Right atrium auricular region (tissue), 2 donors: Measurements from ENCODE around the gene AGAP1. TPM values are rescaled to one million over a fixed set of nuclear protein-coding genes. Genes with fewer than 3 reads are reported as not detected.
A peak's percentile ranks its signal among the peaks of the same experiment; 100 is the strongest.

Experiments used
- DNase-seq: peaks from one replicate; pipeline ENCODE4 v3.0.0-alpha.2; 2019; ENCODE audit warnings: low spot score
- H3K27ac ChIP-seq, 2 donors: fragments of 200-600 bp; sonication (generic); 1 replicate in 1 of 2; 2 replicates in 1 of 2; pipeline ENCODE4 v1.5.1; 2016 to 2019
- H3K27me3 ChIP-seq, 2 donors: fragments of 200-600 bp; sonication (generic); one replicate each; pipeline versions ENCODE4 v1.5.1 to v1.6.0; 2017 to 2019
- H3K36me3 ChIP-seq: fragments of 200-600 bp; sonication (generic); one replicate; pipeline ENCODE4 v1.5.1; 2016
- H3K4me1 ChIP-seq, 2 donors: fragments of 200-600 bp; sonication (generic); one replicate each; pipeline versions ENCODE4 v1.5.1 to v1.6.0; 2017 to 2019
- H3K4me3 ChIP-seq, 2 donors: fragments of 200-600 bp; sonication (generic); 1 replicate in 1 of 2; 2 replicates in 1 of 2; pipeline ENCODE4 v1.5.1; 2017 to 2019; ENCODE audit warnings: mild to moderate bottlenecking in 1 of 2, moderate library complexity in 1 of 2
- H3K9me3 ChIP-seq, 2 donors: fragments of 200-600 bp; sonication (generic); one replicate each; pipeline ENCODE4 v1.5.1; 2019
- CTCF ChIP-seq, 2 donors: fragments of 200-600 bp; sonication (generic); IDR thresholded peaks; one replicate each; pipeline ENCODE4 v1.5.1; 2019; ENCODE audit warnings: antibody characterized with exemption in 2 of 2
- total RNA-seq, 2 donors: library from RNA; depleted of rRNA; stranded (reverse); fragments of >200 nt; gene quantifications; one replicate each; pipeline ENCODE4 v1.1.0, GENCODE V29; 2016

Gene AGAP1
- total RNA-seq, 2 donors from 2014 or later, result 11.6 to 17.2 TPM

- Histone ChIP-seq H3K27me3 (no peaks in the 10 kb centered on the region), H3K36me3 (no peaks in the 10 kb centered on the region), H3K4me3 (no peak overlapping the region), H3K4me1 (peaks cover 0 to 43% of the 10 kb centered on the region in 2 donors), H3K9me3 (no peaks in the 10 kb centered on the region), H3K27ac (peak overlapping the region; percentile 60 to 68)
- DNase-seq, result no peak
- TF ChIP-seq CTCF (IDR thresholded peaks at IDR 0.05), result no peak
Observed at GRCh38 chr2:235607546-235608199, 113.8 kb downstream of the AGAP1 start.

- Histone ChIP-seq H3K4me1 (peaks cover 0 to 43% of the 10 kb centered on the region in 2 donors), H3K27me3 (no peaks in the 10 kb centered on the region), H3K36me3 (no peaks in the 10 kb centered on the region), H3K27ac (peak overlapping the region; percentile 60 to 68), H3K4me3 (no peak overlapping the region), H3K9me3 (no peaks in the 10 kb centered on the region)
- DNase-seq, result no peak
- TF ChIP-seq CTCF (IDR thresholded peaks at IDR 0.05), result no peak
Observed at GRCh38 chr2:235608200-235608887, 114.5 kb downstream of the AGAP1 start.

- DNase-seq, result no peak
- no peaks in the 10 kb centered on the region for H3K27me3 ChIP-seq
- H3K4me3 ChIP-seq, result no peak overlapping the region
- no peaks in the 10 kb centered on the region for H3K36me3 ChIP-seq
- peaks cover 0 to 39% of the 10 kb centered on the region in 2 donors for H3K4me1 ChIP-seq
- TF ChIP-seq CTCF (IDR thresholded peaks at IDR 0.05), result no peak
- H3K27ac ChIP-seq, result peak overlapping the region; percentile 2 to 12
- H3K9me3 ChIP-seq, result no peaks in the 10 kb centered on the region
Observed at GRCh38 chr2:235609321-235609720, 115.5 kb downstream of the AGAP1 start.

GRCh38 chr2:235609746-235610145 is 115.9 kb downstream of the AGAP1 start:
- no peak overlapping the region for H3K4me3 ChIP-seq
- no peaks in the 10 kb centered on the region for H3K27me3 ChIP-seq
- no peaks in the 10 kb centered on the region for H3K36me3 ChIP-seq
- no peak overlapping the region for H3K27ac ChIP-seq
- H3K9me3 ChIP-seq, result no peaks in the 10 kb centered on the region
- no peak for DNase-seq
- peaks cover 0 to 43% of the 10 kb centered on the region in 2 donors for H3K4me1 ChIP-seq
- TF ChIP-seq CTCF (IDR thresholded peaks at IDR 0.05), result no peak

GRCh38 chr2:235610696-235611257 is 116.9 kb downstream of the AGAP1 start:
- H3K27ac ChIP-seq, result no peak overlapping the region
- H3K27me3 ChIP-seq, result no peaks in the 10 kb centered on the region
- DNase-seq, result no peak
- no peak overlapping the region for H3K4me3 ChIP-seq
- H3K9me3 ChIP-seq, result no peaks in the 10 kb centered on the region
- no peaks in the 10 kb centered on the region for H3K36me3 ChIP-seq
- peaks cover 0 to 47% of the 10 kb centered on the region in 2 donors for H3K4me1 ChIP-seq
- TF ChIP-seq CTCF (IDR thresholded peaks at IDR 0.05), result no peak
